Measurements from ENCODE around the gene XYLT1.

GRCh38 chr16:17233318-17234002 lies 237.3 kb downstream of the XYLT1 start:
- no peak for TF ChIP-seq CTCF (IDR thresholded peaks at IDR 0.05)
- TF ChIP-seq POLR2A (IDR thresholded peaks at IDR 0.05) = no peak

All from thyroid gland (tissue), 4 donors.